Lung (tissue), 12 donors: ENCODE results near the gene DNAJC2. TPM values are rescaled to one million over a fixed set of nuclear protein-coding genes. Genes with fewer than 3 reads are reported as not detected.
A peak's percentile ranks its signal among the peaks of the same experiment; 100 is the strongest.

Experiments
- ATAC-seq: fragments of 200-7000 bp; cut with Tn5 transposase; one replicate; pipeline ENCODE4 v1.9.1; 2020; ENCODE audit warnings: moderate number of reproducible peaks; ENCODE audit not compliant: insufficient read depth, low FRiP score
- DNase-seq, 3 donors: peaks; one replicate each; pipeline ENCODE4 v3.0.0-alpha.2; 2013 to 2017
- H3K27ac ChIP-seq, 2 donors: one replicate each; pipeline ENCODE4 v1.5.1; 2013; ENCODE audit warnings: mild to moderate bottlenecking in 2 of 2, moderate library complexity in 2 of 2, control low read depth in 1 of 2, inconsistent platforms in 1 of 2, low read depth in 1 of 2, low read length in 1 of 2
- H3K27me3 ChIP-seq, 3 donors: one replicate each; pipeline ENCODE4 v1.5.1; 2013; ENCODE audit warnings: low read length in 2 of 3; ENCODE audit not compliant: control insufficient read depth in 3 of 3, insufficient read depth in 3 of 3
- H3K36me3 ChIP-seq, 4 donors: one replicate each; pipeline ENCODE4 v1.5.1; 2013; ENCODE audit warnings: low read length in 4 of 4, mild to moderate bottlenecking in 1 of 4, moderate library complexity in 1 of 4; ENCODE audit not compliant: control insufficient read depth in 4 of 4, insufficient read depth in 4 of 4
- H3K4me1 ChIP-seq, 5 donors: one replicate each; pipeline ENCODE4 v1.5.1; 2013; ENCODE audit warnings: low read length in 5 of 5, mild to moderate bottlenecking in 2 of 5, moderate library complexity in 1 of 5; ENCODE audit not compliant: control insufficient read depth in 5 of 5, insufficient read depth in 5 of 5
- H3K4me3 ChIP-seq: one replicate; pipeline ENCODE4 v1.5.1; 2013; ENCODE audit warnings: mild to moderate bottlenecking, control low read depth, moderate library complexity
- H3K9ac ChIP-seq, 2 donors: one replicate each; pipeline ENCODE4 v1.5.1; 2013; ENCODE audit warnings: low read length in 2 of 2, control low read depth in 1 of 2; ENCODE audit not compliant: insufficient read depth in 1 of 2
- H3K9me3 ChIP-seq, 4 donors: one replicate each; pipeline ENCODE4 v1.5.1; 2013; ENCODE audit warnings: low read length in 3 of 4, mild to moderate bottlenecking in 1 of 4, moderate library complexity in 1 of 4; ENCODE audit not compliant: control insufficient read depth in 4 of 4, insufficient read depth in 3 of 4
- CTCF ChIP-seq: IDR thresholded peaks from 2 replicates; pipeline ENCODE4 v1.5.1; 2012; ENCODE audit warnings: mild to moderate bottlenecking; ENCODE audit errors: control extremely low read depth, extremely low read depth
- WGBS, 2 donors: extraction: QIAGEN DNeasy Blood & Tissue Kit; methylation state at CpG; one replicate each; pipeline ENCODE4 v1.1.7; 2013; 5-methylcytosine and 5-hydroxymethylcytosine counted together
- polyA plus RNA-seq, 2 donors: library from polyadenylated mRNA; stranded (reverse); fragments of 200-250 nt; gene quantifications; one replicate each; pipeline ENCODE4 v1.2.1, GENCODE V29; 2013
- total RNA-seq, 2 donors: library from RNA; depleted of rRNA in 1 of 2; stranded (reverse); fragments of >200 nt in 1 of 2; gene quantifications; one replicate each; pipeline ENCODE4 v1.2.1, GENCODE V29; 2014 to 2021
- donor health status: control.
- donor health status: control.
- donor health status: Bipolar disorder and iron deficiency.
- donor health status: healthy.
- donor health status: DM: yes; HTN: yes; CAD: no.

The DNAJC2 gene
- total and polyA plus RNA-seq, 4 donors: 17.9 to 27.7 (median 20.0) TPM

- WGBS, 2 donors: 85 to 90% methylated on average over 5 of the region's 5 CpGs
- Histone ChIP-seq H3K4me3 (no peak overlapping the region), H3K4me1 (peaks cover 0 to 37% (median 13%) of the 10 kb centered on the region in 5 donors), H3K27me3 (no peaks in the 10 kb centered on the region), H3K27ac (no peak overlapping the region), H3K36me3 (peaks cover 0 to 10% (median 4%) of the 10 kb centered on the region in 4 donors), H3K9ac (no peak overlapping the region), H3K9me3 (no peaks in the 10 kb centered on the region)
- TF ChIP-seq CTCF: no peak
- DNase-seq (no peak), ATAC-seq (no peak)
These were observed 1.8 kb upstream of the DNAJC2 start for GRCh38 chr7:103346396-103346795.

DNA sequence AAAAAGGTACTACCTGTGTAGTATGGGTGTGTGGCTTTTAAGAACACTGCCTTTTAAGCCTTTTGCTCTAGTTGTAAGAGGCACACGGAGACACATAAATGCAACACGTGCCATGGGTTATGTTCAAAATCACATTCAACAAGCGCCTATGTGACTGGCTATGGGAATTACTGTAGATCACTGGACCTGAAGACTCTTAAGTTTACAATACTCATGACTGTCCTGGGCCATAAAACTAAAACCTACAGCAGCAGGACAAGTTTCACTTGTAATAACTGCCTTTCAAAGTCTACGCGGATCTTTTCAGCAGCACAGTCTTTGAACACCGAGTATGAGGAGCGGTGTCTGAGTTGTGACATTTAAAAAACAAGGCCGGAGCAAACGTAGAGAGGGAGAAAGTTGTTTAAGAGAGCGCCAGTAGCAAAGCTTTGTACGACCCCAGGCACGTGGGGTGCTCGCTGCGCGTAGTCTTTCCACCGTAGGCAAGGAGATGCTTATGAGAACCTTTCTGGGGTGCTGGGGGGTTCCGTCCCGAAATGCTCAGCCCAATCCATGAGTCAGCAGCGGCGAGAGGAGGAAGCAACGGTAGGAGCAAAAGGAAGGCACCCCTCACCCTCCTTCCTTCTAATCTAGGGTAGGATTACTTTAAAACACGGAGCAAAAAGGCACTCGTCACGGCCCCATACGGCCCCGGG, 662 bp downstream of the DNAJC2 start:
- no peaks in the 10 kb centered on the region for H3K27me3 ChIP-seq
- peak overlapping the region; percentile 90 for H3K4me3 ChIP-seq
- DNase-seq (peak; percentile 32 to 54 (median 51)), ATAC-seq (peak; percentile 8)
- WGBS, 2 donors: 1% methylated on average over 26 of the region's 26 CpGs
- H3K4me1 ChIP-seq: peaks cover 0 to 25% (median 3%) of the 10 kb centered on the region in 5 donors
- peaks cover 3 to 16% (median 10%) of the 10 kb centered on the region in 4 donors for H3K36me3 ChIP-seq
- H3K27ac ChIP-seq: peak overlapping the region; percentile 77 to 90
- no peaks in the 10 kb centered on the region for H3K9me3 ChIP-seq
- peak overlapping the region; percentile 82 to 86 for H3K9ac ChIP-seq
- no peak for TF ChIP-seq CTCF

DNA sequence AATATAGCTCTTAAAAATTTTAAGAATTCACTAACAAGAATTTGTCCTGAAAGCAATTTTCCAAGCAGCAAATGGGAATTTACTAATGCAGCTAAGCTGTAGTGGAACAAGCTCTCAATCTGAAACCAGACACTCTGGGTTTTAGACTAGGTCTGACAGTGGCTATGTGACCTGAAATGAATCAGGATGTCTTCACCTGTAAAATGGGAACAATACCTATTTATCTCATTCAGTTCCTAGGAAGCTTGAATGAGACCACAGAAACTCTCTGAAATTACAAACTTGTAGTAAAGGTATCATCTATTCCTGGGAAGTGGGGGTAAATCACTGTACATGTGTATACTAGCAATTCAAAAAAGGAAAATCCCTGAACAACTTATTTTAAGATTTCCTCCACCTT, 1.2 kb downstream of the DNAJC2 start:
- peak overlapping the region; percentile 82 to 86 for H3K9ac ChIP-seq
- DNase-seq (peak in 1 of 3 donors; percentile 7), ATAC-seq (no peak)
- no peak overlapping the region for H3K4me3 ChIP-seq
- no peaks in the 10 kb centered on the region for H3K9me3 ChIP-seq
- peaks cover 0 to 20% (median 3%) of the 10 kb centered on the region in 5 donors for H3K4me1 ChIP-seq
- H3K27me3 ChIP-seq: no peaks in the 10 kb centered on the region
- no peak overlapping the region for H3K27ac ChIP-seq
- H3K36me3 ChIP-seq: peaks cover 4 to 17% (median 10%) of the 10 kb centered on the region in 4 donors
- TF ChIP-seq CTCF: no peak

DNA sequence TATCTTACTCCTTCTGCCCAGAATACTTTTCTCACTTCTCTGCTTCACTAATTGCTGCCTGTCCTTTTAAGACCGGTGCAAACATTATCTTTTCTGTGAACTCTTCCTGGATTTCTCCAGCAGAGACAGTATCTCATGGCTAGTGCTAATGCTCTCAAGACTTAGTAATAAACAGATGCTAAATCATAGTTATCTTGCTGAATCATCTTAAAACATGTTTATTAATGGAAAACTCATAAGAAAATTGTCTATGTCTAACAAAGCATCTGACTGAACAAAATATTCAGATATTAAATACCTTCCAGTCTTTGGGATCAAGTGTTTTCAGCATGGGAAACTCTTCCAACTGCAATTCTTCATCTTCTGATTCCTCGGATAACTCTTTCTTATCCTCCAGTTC, 3.1 kb downstream of the DNAJC2 start:
- H3K9me3 ChIP-seq: no peaks in the 10 kb centered on the region
- H3K9ac ChIP-seq: no peak overlapping the region
- peaks cover 0 to 12% (median 3%) of the 10 kb centered on the region in 5 donors for H3K4me1 ChIP-seq
- WGBS, 2 donors: 73 to 79% methylated on average over 2 of the region's 2 CpGs
- no peak for TF ChIP-seq CTCF
- no peak overlapping the region for H3K27ac ChIP-seq
- DNase-seq (no peak), ATAC-seq (no peak)
- no peaks in the 10 kb centered on the region for H3K27me3 ChIP-seq
- peaks cover 8 to 27% (median 14%) of the 10 kb centered on the region in 4 donors for H3K36me3 ChIP-seq
- H3K4me3 ChIP-seq: no peak overlapping the region
